Hindlimb muscle (tissue), 1 donor: ENCODE measurements around the gene VAMP4. TPM values are rescaled to one million over a fixed set of nuclear protein-coding genes. Genes with fewer than 3 reads are reported as not detected.

Experiments used
- polyA plus RNA-seq: library from polyadenylated mRNA; unstranded; fragments of 120-200 nt; gene quantifications from one replicate; pipeline ENCODE4 v1.2.1, GENCODE V29; 2013; ENCODE audit not compliant: insufficient read length

The VAMP4 gene
- polyA plus RNA-seq, 1 donor, result 7.8 TPM

Other genes starting within 250 kb of the VAMP4 start
- gene MYOCOS, start 119.8 kb downstream of the VAMP4 start, polyA plus RNA-seq, result not detected
- 2.4 TPM for gene MYOC, start 89.4 kb downstream of the VAMP4 start, polyA plus RNA-seq
- 20.3 TPM for gene METTL13, start 39.6 kb upstream of the VAMP4 start, polyA plus RNA-seq
- 1.9 TPM for gene DNM3, start 99.4 kb upstream of the VAMP4 start, polyA plus RNA-seq